Stimulated activated CD8-positive, alpha-beta memory T cell treated with anti-CD3 and anti-CD28 coated beads, Interleukin-4, amount 100 ng/mL, for 48 hours (primary cell): ENCODE data around the gene TPSG1.
"Not testable (repeated sequence)": the region's sequence is repeated elsewhere in the genome, so short reads cannot be mapped to it uniquely, and the experiment has no call there.

Experiments
- DNase-seq: peaks from one replicate; pipeline ENCODE4 v3.0.0-alpha.2; 2020

TPSG1 gene

DNA sequence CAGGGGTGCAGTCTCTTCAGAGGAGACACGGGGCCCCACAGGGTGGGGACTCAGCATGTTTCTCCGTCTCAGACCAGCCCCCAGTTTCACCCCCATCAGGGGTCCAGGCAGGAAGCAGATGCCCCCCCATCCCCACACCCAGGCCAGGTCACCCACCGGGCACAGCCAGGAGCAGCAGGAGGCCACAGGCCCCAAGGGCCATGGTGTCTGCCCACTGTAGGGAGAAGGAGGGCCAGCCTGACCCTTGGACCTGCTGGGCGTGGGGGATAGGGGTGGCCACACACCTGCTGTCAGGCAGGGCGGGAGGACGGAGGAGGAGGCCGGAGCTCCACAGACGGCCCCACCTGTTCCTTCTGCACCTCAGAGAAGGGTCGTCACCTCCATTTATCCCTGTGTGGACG, at the start of gene TPSG1:
TSS of gene TPSG1 (minus strand) at position 218 of the 401 bp plus-strand sequence. CDS start at position 202, 16 bp downstream.
- no peak for DNase-seq

DNA sequence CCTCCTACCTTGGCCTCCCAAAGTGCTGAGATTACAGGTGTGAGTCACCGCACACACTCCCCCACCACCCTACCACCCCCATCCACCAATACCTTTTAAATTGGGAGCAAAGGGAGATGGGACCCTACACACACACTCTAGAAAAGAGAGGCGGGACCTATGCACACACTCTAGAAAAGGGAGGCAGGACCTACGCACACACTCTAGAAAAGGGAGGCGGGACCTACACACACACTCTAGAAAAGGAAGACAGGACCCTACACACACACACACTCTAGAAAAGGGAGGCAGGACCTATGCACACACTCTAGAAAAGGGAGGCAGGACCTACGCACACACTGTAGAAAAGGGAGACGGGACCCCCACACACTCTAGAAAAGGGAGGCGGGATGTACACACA, 49.7 kb upstream of the TPSG1 start:
- DNase-seq: no peak

DNA sequence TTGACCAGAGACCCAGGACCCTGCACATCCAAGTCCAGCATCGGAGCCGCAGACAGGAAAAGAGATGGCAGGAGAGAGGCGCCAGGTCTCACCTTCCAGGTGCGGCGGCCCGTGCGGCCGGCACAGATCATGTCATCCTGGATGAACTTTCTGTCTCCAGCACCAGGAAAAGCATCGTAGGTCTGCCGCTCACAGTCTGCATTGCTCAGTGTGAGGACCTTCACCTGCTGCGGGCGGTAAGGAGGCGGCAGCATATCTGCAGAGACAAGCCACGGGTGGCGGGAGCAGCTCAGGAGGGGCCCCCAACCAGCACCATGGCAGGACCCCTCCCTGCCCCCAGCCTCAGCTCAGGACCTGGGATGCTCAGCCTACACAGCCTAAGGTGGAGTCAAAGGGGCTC, 48.7 kb upstream of the TPSG1 start:
- no peak for DNase-seq

DNA sequence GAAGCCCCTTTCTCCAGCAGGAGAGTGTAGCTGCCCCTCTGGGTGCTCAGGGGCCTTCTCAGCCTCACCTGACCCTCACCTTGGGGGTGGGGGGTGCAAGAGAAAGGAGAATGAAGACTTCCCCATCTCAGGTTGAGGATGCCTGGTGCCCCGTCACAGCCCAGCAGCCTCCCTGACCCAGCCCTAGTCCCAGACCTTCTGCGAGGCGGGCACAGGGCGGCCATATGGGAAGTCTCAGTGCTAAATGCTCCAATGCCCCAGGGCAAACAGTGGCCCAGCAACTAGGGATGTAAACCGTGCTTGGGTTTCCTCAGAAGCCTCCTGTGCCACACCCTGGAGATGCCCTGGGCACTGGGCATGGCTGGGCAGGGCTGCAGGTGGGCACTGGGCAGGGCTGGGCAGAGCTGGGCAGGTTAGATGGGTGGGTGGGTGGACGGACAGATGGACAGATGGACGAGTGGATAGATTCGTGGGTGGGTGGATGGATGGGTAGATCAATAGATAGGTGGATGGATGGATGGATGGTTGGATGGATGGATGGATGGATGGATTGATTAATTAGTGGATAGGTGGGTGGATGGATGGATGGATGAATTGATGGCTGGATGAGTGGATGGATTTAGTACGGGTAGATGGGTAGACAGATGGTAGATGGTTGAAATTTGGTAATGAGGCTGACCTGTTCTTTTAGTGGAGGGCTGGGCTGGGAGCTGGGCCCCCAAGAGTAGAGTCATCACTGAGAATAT, 47.6 kb upstream of the TPSG1 start:
- DNase-seq: no peak

DNA sequence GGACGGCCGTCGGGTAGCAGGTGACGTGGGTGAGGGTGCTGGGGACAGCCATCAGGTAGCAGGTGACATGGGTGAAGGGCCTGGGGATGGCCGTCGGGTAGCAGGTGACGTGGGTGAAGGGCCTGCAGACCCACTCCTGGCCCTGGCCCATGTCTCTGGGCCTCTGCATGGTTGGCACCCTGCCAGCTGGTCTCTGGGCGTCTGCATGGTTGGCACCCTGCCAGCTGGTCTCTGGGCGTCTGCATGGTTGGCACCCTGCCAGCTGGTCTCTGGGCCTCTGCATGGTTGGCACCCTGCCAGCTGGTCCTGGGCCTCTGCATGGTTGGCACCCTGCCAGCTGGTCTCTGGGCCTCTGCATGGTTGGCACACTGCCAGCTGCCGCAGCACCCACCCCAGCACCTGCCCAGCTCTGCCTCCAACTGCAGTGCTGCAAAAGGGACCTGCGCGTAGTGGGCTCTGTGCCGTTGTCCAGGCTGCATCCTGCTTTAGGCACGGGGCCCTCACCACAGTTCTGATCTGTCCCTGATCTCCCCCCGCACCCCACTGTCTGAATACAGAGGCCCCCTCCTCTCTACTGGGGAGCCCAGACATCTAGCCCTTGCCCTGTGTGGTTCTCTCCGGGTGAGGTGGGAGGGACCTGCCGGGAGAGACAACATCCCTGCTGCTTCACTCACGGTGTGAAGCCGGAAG, 46.8 kb upstream of the TPSG1 start:
- not testable (repeated sequence) for DNase-seq

DNA sequence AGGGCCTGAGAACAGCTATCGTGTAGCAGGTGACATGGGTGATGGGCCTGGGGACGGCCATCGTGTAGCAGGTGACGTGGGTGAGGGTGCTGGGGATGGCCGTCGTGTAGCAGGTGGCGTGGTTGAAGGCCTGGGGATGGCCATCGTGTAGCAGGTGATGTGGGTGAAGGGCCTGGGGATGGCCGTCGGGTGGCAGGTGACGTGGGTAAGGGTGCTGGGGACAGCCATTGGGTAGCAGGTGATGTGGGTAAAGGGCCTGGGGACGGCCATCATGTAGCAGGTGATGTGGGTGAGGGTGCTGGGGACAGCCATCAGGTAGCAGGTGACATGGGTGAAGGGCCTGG, 46.3 kb upstream of the TPSG1 start:
- DNase-seq: no peak

DNA sequence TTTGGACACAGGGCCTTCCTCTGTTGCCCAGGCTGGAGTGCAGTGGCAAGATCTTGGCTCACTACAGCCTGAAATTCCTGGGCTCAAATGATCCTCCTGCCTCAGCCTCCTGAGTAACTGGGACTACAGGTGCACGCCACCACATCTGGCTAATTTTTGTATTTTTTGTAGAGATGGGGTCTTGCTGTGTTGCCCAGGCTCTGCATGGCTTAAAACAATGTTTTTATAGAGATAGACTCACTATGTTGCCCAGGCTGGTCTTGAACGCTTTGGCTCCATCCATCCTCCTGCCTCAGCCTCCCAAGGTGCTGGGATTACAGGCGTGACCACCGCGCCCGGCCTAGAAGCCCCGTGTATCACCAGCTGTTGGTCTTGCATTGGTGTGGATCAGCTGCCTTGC, 44.4 kb upstream of the TPSG1 start:
- DNase-seq: not testable (repeated sequence)

DNA sequence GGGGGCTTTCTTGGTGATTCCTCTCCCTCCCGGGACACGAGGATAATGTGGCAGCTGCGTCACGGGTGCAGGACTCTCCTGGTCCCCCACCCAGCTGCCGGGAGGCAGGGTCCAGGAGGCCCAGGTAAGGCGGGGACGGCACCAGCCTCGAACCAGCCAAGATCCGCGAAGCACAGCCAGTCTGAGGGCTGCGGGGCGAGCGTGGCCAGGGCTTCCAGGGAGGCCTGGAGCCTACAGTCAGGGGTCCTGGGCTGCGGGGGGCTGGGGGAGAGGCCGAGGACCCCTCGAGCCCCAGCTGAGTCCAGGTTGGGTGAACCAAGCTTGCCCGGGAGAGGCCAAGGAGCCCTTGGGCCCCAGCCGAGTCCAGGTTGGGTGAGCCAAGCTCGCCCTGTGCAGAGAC, 40.8 kb upstream of the TPSG1 start:
- no peak for DNase-seq

DNA sequence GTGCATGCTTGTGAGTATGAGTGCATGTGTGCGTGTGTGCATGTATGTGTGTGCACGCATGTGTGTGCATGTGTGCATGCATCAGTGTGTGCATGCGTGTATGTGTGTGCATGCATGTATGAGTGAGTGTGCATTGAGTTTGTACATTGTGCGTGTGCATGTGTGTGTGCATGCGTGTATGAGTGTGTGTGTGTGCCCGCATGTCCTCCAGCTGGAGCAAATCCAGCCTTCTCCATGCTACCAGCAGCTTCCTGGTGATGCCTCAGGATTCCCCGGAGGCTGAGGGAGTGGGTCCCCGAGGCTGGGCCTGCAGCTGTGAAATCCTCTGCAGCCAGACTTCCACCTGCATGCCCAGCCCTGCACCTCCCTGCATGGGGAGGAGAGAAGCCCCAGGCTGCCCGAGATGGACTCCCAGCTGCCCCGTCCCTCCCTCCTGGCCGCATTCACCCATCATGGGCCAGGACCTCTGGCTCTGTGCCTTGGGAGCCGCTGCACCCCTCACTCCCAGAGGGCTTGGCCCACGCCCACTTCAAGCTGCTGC, 40.1 kb upstream of the TPSG1 start:
- no peak for DNase-seq

DNA sequence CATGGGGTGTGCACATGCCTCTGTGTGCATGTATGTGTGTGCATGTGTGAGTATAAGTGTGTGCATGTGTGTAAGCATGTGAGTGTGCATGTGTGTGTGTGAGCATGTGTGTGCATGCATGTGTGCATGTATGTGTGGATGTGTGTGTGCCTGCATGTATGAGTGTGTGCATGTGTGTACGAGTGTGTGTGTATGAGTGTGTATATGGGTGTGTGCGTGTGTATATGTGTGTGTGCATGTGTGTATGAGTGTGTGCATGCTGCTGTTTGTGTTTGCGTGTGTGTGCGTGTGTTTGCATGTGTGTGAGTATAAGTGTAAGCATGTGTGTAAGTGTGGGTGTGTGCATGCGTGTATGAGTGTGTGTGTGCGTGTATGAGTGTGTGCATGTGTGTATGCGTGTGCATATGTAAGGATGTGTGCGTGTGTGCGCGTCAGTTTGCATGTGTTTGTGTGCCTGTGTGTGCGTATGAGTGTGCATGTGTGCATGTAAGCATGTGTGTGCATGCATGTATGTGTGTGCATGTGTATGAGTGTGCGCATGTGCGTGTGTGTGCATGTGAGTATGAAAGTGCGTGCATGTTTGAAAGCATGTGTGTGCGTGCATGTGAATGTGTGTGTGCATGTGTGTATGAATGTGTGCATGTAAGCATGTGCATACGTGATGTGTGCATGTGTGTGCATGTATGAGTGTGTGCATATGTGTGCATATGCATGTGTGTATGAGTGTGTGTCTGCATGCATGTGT, 39.4 kb upstream of the TPSG1 start:
- no peak for DNase-seq

DNA sequence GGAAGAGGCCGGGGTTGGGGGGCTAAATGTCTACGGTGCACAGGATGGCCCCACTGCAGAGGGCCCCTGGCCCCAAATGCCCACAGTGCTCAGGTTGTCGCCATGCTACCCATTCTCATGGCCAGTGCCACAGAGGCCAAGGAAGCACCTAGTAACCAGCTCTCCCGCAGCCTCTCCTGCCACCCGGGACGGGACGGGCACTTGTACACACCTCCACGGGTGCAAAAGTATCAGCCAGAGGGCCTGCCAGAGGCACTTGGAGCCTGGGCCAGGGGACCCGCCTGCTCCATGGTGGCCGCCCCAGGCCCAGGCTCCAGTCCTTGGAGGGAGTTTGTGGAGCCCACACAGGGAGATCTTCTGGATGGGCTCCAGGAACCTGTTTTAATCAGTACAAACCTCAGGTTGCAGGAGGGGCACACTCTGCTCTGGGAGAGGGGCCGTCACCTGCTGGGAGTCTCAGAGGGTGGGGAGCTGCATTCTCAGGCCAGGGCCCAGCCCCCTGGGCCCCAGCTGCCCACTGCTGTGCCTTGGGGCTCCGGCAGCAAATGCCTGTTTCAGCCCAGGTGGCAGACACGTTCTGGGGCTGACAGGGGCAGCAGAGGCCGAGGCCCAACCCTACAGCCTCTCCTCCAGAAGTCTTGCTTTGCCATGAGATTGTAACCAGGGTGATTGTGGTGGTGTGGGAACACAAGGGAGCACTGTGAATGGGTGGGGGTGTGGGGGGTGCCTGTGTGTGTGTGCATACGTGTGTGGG, 38.7 kb upstream of the TPSG1 start:
- no peak for DNase-seq

DNA sequence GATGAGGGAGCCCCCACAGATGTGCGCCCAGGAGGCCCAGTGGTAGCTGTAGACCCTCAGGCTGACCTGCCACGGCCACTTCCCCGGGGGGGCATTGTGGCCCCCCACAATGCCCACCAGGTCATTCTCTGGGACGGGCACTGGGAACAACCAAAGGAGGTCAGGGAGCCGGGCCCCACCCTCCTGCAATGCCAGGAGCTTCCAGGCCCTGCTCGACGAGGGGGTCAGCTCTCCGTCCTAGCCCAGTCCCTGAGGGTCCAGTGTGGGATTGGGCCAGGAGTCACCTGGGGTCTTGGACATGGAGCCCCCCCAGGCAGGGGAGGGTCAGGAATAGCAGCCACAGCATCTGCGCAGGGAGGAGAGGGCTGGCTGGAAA, 37.8 kb upstream of the TPSG1 start:
- DNase-seq: no peak

DNA sequence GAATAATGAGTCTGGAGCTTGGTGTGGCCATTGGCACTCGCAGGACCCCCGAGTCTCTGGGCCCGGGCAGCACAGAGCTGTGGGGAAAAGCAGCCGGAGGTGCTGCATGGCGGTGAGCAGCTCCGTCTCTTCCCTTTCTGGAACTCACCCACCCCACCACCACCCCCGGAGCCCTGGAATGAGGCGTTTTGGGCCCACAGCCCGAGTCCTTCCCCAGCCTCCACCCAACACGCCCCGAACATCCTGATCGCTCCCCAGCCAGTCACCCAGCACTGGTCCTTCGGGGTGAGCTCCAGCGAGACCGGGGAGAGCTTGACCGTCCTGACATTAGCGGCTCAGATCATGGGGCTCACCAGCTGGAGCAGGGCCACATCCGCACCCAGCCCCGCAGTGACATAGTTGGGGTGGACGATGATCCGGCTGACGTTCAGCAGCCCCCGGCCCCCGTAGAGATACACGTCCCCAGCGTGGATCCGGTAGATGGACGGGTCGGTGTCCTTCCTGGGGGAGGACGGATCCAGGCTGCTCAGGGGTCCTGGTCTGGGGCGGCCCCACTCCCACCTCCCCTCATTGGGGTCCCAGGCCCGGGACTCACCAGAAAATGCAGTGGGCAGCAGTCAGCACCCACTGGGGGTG, 37.3 kb upstream of the TPSG1 start:
- no peak for DNase-seq

DNA sequence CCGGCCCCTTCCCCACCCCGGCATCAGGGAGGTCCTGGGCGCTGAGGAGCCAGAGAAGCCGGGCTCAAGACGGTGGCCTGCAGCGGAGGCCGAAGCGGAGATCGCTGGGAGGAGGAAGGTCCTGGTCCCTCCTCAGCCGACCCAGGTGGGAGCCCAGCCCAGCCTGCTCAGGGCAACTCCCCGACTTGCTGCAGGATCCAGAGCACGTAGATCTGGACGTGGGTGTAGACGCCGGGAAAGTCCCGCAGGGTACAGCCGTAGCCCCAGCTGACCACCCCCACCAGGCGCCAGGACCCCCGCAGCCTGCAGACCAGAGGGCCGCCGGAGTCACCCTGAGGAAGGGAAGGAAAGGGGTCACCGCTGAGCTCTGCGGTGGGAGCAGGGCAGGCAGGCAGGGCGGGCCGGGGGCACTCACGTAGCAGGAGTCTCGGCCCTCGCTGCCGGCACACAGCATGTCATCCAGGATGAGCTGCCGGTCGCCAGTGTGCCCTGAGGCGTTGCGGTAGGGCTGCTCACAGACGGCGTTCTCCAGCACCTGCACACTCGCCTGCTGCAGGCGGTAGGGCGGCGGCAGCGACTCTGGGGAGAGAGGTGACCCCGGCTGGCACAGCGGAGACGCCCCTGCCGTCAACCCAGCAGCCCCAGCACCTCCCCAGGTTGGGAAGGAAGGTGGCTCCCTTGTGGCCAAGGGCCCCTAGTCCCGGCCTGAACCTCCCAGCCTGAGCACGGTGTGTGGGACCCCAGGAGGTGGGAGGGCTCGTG, 36.2 kb upstream of the TPSG1 start:
- DNase-seq: no peak

DNA sequence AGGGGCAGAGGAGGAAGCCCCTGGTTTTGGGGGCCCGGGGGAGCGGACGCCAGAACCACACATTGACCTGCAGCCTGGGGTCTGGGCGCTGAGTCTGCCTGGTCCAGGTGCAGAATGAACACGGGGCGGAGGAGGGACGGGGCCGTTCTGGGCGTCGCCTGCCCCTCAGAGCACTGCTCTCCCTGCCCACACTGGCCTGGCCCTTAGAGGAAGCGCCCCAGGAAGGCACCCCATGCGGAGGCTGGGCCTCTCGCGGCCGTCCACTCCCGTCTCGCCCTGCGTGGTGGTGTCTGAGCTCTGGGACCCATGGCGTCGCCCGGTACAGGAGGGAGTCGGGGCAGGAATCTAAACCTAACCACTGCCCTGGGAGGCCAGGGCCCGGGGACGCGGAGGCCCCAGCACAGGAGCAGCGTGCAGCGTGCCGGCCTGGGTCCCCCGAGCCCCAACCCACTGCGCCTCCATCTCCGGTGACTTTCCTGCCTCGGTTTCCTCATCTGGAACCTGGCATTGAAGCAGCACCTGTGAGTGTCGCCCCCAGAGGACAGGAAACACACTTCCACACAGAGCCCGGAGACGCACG, 35.1 kb upstream of the TPSG1 start:
- no peak for DNase-seq

DNA sequence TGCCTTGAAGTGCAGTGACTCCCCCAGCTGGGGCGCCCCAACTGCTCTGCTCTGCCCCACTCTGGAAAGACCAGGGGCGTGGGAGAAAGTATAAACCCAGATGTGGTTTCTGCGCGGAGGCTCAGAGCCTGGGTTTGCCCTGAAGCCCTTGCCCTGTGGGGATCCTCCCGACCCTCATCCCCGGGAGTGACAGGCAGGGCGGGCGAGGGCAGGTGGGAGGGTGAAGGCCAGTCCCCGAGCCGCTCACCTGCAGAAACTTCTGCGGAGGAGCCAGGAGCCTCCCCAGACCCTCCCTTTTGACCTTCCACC, 34.6 kb upstream of the TPSG1 start:
- no peak for DNase-seq

DNA sequence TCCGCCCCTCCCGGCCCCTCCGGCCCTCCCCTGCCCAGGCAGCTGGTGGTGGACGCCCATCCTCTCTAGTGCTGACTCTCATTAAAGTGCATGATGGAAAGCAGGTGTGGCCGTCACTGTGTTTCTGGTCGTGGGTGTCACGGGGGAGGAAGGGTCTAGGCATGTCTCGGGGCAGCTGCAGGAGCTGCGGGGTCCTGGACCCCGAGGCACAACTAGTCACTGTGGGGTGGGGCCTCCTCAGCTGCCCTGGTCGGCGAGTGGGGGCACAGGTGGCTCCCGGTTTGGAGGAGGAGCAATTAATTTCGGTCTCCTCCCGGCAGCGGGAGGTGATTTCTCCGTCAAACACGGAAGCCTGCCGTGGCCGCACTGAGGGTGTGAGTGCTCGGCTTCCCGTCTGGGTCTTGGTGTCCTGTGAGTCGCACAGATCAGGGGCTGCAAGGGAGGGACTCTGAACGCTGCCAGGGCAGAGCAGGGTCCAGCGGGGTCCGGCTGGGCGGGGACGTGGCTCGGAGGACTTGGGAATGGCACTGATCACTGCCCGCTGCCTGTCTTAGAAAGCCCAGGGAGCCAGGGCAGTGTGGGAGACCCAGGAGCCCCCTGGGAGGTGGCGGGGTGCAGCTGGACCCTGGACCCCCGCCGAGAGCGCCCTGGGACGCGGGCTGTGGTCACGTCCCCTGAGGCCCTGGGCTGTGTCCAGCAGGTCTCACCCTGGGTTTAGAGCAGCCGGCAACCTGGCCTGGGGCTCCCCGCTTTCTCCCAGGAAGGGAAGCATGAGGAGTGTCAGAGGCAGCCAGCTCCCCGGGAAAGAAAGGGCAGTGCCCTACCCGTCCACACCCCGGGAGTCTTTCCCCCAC, 34.1 kb upstream of the TPSG1 start:
- no peak for DNase-seq

DNA sequence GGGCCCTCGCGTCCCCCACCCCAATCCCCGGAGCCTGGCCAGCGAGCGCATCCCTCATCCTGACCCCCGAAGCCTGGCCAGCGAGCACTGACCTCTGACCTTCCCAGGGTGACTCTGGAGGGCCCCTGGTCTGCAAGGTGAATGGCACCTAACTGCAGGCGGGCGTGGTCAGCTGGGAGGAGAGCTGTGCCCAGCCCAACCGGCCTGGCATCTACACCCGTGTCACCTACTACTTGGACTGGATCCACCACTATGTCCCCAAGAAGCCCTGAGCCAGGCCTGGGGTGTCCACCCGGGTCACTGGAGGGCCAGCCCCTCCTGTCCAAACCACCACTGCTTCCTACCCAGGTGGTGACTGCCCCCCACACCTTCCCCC, 33.1 kb upstream of the TPSG1 start:
- DNase-seq: no peak

DNA sequence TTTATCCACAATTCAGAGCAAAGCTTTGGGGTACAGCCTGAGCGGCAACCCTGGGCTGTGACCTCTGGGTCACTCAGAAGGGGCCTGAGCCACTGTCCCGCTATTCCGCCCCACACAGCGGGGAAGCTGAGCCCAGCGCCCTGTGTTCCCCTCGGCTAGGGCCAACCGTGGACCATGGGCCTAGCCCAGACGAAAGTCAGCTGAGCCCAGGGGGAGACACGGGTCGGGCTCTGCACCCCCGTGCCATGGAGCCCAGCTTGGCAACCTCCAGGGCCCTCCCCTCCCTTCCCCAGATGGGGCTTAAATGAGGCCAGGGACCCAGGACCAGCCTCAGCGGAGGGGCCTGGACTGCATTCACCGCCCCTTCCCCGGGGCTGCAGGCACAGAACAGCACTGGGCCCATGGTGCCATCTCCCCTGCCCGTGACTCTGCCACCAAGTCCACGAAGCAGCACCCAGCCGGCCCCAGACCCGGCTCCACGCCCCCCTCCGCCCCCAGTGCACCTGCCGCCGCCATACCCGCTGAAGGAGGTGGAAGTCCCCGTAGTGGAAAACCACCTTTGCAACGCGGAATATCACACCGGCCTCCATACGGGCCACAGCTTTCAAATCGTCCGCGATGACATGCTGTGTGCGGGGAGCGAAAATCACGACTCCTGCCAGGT, 32.6 kb upstream of the TPSG1 start:
- DNase-seq: no peak

DNA sequence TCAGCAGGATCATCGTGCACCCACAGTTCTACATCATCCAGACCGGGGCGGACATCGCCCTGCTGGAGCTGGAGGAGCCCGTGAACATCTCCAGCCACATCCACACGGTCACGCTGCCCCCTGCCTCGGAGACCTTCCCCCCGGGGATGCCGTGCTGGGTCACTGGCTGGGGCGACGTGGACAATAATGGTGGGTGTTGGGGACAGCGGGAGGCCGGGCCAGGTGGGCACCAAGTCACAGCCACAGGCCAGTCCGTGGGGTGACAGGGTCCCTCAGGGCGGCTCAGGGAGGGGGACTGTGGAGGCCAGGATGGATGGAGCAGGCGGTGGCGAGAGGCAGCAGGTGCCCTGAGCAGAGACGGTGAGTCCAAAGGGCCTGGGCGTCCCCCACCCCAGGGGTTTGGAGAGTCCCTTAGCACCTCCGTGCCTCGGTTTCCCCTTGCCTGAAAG, 31.8 kb upstream of the TPSG1 start:
- DNase-seq: no peak
